EH (cell line): Measurements from ENCODE around the gene SORCS2.

ENCODE experiments used
- DNase-seq: peaks from one replicate; pipeline ENCODE4 v3.0.0-alpha.2; 2015; ENCODE audit warnings: low read depth

SORCS2 gene

DNA sequence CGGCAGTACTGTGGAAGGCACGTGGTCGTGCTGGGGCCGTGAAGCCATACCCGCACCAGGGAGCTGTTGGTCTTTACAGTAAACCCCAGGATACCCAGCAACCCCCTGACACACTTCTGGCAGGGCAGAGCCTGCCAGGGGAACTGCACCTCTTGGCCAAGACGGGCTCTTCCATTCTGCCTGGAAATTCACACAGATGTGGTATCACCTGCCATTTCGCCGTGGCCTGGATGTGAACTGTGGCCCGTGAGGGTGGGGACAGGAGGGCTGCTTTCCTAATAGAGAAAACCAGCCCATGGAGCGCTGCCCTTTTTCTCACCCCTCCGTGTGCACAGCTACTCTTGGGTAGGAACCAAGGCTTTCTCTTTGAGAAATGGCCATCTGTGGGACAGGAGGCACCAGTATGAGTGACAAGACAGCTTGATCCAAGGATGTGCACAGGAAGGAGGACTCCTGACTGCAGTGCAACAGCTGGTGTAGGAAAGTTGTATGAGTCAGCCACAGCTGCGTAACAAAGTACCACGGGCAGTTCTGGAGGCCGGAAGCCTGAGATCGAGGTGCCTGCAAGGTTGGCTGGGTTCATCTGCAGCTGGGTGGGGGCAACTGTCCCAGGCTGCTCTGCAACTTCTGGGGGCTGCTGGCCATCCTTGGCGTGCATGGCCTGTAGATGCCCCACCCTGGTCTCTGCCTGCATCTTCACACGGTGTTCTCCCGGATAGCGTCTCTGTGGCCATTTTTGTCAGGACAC, 146.7 kb downstream of the SORCS2 start:
- no peak for DNase-seq

DNA sequence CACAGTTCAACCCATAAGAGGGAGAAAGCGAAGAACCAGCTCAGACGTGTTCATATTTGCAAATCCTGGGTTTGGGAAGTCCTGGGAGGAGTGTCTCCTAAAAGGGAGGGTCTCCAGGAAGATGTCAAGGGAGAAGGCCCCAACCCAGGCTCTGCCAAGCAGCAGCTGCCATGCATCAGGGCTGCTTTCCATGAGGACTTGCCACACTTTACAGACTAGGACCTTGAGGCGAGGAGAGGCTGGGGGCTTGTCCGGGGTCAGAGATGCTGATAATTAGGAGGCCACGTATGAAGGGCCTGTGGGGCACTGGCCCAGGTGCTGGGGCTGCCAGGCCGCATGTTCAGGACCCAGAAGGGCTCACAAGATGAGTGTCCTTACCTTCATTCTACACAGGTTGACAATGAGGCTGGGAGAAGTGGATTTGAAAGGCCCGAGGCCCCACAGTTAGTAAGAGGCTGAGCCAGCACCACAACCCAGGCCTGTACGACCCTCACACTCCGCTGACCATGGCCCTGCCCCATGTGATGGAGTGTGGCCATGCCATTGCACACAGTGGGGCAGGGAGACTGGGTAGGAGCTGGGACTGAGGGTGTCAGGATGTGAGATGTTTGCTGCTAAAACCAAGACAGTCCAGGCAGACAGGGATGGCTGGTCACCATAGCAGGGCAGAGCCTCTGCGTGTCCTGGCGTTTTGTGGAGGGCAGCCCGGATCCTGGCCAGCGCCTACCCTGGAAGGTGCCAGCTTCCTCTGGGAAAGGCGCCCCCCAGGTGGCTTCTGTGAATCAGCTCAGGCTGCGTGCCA, 147.6 kb downstream of the SORCS2 start:
- no peak for DNase-seq

DNA sequence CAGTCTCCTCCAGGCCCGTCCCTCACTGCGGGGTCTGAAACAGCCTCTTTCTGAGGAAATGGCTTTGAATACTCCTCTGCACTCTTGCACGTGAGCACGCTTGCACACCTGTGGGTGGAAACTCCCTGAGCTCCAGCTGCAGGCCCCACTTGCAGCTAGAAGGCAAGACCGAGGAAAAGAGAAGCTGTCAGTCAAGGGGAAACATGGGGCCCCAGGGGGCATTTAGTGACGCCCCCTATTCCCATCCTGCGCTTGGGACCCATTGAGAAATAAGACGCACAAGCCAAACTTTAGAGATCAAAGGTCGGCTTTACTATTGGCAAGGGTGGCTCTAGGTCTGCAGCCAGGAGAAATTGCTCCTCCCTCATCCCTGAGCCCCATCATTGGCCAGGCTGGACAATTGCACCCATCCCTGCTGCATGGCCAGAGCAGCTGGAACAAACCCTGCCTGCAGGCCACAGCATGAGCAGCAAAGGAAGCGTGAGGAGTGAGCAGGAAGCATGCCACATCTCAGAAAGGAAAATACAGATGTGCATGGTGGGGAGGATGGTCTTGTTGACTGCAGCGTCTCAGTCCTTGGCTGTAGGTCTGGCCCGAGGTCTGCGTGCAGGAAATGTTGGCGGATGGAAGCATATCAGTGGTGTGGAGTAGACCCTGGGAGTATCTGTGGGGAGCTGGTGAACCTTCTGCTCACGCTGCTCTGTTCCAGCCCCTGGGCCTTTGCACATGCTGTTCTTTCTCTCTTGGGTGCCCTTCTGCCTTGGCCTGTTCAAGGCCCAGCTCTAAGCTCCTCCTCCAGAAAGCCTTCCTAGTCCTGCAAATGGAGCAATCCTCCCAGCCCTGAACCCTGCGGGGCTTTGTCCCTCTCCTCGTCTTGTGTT, 148.5 kb downstream of the SORCS2 start:
- DNase-seq: no peak

DNA sequence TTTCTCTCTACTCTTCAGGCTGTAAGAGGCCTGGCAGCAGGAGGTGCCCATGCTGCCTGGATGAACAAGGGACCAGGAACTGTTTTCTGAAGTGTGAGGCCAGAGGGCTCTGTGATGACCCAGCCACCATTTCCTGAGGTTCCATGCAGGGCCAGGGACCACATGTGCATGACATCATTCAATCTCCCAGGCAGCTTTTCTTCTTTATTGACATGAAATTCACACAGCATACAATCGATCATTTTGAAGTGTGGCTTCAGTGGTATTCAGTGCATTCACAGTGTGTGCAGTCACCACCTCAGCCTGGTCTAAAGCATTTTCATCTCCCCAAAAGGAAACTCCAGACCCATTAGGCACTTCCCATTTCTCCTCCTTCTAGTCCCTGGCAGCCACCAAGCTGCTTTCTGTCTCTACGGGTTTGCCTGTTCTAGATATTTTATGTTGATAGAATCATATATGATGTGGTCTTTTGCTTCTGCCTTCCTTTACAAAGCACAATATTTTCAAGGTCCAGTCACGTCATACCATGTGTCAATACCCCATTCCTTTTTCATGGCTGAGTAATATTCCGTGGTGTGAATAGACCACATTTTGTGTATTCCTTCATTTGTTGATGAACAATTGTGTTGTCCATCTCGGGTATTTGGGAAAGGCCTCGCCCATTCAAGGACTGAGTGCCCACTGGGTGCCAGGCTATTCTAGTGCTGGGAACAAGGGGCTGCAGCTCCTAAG, 149.3 kb downstream of the SORCS2 start:
- peak; percentile 9 for DNase-seq

DNA sequence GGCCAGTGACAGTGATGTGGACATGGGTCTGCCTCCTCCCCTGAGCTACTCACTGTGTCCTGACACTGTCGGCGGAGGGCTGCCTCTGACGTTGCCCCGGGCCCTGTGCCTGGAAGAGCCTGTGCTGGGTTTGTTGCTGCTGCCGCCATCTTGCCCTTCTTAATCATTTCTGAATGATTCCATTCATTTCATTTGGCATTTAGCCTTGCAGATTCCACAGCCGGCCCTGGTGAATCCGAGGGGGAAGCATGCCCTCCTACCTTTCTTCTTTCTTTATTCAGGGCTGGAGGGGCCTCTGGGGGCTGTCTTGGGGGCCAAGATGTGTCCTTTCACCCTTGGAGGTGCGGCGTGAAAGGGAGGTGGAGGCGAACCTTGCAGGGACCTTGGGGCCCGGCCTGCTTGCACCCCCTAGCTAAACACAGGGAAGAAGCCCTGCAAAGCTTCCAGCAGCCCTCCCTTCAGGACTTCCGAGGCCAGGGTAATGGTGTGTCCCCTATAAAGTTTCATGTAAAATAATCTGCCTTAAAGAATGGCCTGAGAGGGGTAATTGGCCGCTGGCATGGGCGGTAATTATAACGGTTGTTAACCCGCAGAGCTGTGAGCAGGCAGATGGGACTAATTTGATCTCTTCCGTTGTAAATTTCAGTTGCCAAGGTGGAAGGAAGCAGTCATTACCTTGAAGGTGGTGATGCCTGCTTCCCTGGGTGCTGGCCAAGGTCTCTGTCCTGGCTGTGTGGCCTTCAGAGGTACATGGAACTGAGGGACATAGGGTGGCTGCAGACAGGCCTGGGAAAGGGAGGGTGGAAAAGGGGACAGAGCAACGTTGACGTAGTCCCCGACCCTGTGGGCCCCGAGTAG, 150.1 kb downstream of the SORCS2 start:
- DNase-seq: no peak

DNA sequence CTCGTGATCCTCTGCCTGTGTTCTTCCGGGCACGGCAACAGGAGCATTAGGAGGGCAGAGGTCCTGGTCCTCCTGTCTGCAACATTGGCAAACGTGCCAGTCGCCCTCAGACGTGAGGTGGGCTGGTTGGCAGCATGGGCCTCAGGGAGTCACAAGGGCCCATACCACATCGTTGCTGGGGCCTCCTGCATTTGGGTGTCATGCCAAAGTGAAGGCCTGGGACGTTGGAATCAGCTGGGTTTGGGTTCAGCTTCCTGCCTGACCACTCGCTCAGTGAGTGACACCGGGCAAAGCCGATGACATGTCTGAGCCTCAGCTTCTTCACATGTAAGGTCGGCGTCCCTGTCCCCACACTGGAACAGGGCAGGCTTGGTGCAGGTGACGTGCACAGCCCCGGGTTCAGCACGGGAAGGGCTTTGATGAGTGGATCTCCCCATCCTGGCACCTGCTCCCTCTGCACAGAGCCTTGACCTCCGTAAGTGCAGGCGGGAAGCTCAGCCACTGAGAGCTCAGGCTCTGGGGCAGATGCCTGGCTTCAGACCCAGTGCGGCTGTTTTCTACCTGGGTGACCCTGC, 150.8 kb downstream of the SORCS2 start:
- DNase-seq: no peak

DNA sequence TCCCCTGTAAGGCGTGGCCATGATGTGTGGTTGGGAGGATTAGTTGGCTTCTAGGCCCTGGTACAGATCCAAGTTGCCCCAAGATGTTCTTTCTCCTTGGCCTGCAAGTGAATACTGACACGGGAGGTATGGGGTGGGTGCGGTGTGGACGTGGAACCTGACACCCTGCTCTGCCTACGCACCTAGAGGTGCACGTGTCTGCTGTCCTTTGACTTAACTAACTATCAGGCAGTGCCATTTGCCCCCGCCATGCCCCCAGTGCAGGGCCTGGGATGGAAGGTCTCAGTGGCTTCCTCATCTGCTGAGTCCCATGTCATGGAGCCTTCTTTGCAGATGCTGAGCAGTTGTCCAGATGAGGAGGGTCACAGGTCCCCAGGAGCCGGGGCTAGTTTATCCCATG, 151.6 kb downstream of the SORCS2 start:
- DNase-seq: no peak

DNA sequence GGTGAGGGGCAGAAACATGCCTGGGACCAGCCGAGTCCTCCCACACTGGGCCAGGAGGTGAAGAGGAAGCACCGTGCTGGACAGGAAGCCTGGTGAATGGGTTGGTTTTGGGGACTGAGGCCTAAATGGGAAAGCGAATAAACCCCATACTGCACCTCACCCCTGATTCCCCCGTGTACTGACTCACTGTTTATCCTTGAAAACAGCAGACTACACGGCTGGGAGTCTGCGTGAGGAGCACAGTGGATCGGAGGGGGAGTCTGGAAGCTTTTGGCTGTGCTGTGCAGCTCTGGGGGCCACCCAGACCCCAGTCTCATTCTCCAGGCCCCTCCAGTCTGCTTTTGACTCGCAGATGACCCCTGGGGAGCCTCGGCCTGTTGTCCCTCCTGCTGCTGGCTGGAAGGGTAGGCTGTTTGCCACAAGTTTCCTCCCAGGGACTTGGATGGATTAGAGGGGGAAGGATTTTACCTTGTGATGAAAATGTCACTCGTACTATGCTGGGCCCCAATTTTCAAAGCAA, 152.4 kb downstream of the SORCS2 start:
- DNase-seq: no peak

DNA sequence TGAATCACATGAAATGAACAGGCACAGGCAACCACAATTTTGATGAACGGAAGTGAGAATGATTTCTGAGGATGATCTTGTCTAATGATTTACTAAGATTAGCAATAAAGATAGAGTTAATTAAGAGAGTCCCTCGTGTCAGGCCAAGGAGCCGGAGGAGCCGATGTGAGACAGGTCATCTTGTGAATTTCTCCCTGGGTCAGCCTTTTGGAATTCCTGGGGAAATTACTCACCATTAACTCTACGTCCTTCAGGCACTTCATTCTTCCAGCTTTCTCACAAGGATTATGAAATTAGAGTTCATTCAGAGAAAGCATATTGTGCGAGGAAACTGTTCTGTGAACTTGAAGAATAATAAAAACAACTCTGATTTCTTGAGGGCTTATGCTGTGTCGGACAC, 155.6 kb downstream of the SORCS2 start:
- DNase-seq: peak; percentile 71

DNA sequence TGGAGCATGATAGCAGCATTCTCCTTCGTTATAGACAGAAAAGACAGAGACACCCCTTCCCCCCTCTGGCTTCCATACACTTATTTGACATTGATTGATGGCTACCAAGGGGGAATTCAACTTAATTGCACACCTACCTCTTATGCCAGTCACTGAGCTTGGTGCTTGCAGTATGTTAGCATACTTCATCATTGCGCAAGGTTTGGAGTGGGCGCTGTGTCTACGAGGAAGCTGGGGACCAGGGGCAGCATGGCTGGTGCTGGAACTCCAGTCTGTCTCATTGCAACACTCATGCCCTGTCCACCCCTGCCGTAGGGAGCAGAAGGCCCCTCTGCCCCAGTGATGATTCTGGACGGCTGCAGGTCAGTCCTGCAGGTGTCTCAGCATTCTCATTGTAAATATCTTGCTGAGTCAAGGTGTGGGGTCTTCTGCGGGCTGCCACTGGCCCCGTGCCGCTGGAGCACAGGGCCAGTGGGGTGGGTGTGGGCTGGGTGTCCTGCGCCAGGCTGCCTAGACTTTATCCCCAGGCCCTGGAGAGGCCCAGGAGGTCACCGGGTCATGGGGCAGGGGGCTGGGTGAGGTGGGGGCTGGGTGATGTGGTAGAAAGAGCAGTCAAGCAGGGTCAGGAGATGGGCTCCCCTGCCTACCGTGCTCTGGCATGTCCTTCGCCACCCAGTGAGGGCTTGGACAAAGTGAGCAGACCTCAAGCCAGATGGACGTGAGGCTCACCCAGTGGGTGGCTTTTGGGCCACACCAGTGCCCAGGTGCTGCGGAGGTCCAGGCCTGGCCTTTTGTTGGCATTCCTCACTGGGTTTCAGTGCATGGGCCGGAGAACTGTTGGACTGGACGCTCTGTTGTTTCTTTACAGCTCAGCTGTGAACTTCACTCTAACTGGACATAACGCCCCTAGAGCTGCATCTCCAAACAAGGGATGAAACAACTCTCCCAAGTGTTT, 156.9 kb downstream of the SORCS2 start:
- DNase-seq: no peak

DNA sequence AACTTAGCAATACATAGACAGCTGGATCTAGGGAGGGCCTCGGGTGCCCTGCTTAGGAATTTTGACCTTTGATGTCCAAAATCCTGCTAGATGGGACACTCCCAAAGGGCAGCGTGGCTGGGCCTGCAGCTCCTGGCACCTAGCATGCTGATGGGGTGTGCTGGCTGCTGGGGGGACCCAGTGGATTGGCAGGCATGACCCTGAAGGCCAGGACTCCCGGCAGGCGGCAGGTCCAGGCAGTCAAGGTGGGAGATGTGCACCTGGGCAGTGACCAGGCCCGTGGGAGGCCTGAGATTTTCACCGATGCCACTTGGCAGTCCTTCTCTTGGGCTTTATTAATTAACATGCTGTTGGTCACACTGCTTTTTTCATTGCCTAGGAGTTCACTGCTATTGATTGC, 158.1 kb downstream of the SORCS2 start:
- DNase-seq: no peak

DNA sequence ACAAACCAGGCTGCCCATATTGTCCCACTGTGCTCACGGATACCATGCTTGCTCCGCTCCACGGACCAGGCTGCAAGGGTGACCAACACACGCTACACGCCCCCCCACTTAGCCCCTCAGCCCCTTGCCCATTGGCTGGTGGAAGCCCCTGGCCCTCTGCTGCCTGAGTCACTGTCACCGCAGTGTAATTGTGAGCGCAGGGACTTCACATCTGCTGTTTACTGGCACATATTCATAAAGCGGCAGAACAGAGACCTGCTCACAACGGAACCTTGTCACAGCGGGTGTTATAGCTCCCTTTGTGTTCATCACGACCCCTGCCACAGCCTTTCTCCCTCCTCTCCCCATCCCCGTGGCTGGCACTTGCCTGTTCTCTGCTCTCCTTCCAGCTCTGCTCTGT, 158.7 kb downstream of the SORCS2 start:
- DNase-seq: no peak

DNA sequence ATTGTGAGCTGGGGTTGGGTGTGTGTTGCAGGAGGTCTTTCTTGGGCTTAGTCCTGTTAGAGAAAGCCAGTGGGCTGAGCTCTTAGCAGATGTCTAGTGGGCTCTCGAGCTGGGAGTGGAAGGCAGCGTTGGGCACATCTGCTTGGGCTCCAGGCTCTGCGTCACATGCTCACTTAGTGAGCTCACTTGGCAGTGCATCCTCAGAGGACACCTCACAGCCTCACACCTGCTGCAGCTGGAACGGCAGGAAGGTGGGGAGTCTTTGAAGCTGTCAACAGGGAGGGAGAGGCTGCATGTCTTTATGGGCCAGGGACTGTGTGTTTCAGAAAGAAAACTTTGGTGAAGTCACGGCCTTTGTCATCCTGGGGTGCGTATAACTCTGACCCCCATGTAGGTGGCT, 160.1 kb downstream of the SORCS2 start:
- DNase-seq: no peak

DNA sequence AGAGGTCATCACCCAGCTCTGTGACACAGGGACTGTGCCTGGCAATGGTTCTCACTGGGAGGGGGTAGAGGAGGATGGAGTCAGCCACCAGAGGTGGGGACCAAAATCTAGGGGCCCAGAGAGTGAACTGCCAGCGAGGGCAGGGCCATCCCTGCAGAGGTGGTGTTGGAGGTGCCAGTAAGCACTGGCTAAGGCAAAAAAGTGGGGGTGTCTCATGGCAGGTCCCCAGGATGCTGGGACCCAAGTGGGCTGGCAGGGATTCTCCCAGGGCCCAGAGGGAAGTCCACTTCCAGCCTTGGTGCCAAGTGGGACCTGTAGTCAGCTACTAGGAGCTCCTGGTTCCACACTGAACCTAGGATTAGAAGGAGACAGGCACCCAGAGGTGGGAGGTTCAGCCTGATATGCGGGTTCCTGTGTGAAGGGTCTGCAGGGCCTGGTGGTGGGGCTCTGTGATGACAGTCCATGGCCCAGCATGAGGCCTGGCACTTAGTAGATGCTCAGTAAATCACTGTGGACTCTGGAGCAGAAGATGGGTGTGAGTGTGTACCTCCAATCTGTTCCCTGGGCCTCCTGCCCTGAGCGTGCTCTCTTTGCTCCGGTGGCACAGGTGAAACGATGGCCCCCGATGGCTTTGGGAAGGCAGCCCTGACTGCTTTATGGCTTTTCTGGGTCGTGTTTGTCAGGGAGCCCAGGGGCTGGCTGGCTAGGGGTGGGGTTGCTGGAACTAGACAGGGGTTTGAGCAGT, 160.9 kb downstream of the SORCS2 start:
- DNase-seq: no peak

DNA sequence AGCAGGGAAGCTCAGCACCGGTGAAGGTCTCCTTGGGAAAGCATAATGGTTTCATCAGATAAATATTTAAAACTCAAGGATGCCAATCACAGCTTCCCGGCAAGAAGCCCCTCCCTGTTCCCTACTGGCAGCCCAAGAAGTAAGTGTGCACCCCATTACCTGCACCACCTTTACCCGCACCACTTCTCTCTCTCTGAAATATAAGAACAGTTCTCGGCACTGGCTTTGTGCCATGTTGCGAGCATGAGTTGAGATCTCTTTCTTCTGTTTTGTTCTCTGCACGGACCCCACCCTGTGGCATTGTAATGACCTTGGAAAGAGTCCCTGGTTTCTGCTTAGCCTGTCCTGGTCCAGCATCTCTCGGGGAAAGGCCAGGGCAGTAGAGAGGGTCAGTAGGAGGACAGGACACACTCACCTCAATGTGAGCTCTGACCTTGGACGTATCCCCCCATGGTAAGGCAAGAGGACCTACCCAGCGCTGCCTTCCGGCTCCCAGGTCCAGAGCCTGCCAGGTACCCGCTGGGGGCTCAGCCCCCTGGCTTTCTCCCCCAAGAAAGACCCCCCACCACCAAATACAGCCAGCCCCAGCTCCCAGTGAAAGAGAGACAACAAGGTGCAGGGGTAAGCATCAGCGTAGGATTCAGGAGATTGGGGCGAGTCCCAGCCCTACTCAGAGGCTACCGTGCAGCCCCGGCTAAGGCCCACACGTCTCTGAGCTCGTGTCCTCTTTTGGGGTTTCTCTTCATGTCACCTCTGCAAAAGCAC, 161.7 kb downstream of the SORCS2 start:
- no peak for DNase-seq

DNA sequence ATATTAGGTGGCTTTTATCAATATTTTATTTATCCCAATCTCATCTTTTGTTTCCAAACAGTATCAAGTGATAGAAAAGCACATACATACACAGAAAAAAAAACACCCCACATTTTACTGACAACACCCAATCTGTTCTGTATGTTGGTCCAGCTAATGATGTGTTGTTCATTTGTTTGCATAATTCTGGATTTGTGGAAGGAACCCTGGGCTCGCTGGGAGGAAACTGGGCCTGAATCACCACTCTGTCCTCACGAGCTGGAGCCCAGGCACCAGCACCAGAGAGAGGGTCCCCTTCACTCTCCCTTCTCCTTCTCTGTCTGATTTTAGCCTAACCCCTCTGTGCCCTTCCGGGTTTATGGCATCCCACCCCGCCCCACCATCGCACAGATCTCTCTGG, 162.6 kb downstream of the SORCS2 start:
- DNase-seq: no peak

DNA sequence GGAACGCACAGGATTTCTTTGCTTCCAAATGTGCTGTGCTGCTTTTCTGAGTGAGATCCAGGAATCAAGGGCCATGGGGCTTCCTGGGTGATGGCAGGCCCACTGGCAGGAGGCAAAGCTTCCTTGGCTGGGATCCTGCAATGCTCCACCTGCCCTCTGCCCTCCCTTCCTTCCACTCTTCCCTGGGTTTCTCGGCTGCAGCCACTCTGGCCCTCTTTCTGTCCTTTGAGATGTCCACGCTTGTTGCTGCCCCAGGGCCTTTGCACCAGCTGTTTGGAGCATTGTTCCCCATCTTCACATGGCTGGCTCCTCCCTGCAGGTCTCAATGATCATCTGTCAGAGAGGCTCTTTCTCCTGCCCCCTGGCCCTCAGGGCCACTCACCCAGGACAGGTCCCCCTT, 163.5 kb downstream of the SORCS2 start:
- no peak for DNase-seq
